HK-2 (cell line): Measurements from ENCODE around the gene WDR43.

Experiments used
- DNase-seq: peaks from one replicate; pipeline ENCODE4 v3.0.0-alpha.2; 2018; ENCODE audit not compliant: unreplicated experiment

Gene WDR43

DNA sequence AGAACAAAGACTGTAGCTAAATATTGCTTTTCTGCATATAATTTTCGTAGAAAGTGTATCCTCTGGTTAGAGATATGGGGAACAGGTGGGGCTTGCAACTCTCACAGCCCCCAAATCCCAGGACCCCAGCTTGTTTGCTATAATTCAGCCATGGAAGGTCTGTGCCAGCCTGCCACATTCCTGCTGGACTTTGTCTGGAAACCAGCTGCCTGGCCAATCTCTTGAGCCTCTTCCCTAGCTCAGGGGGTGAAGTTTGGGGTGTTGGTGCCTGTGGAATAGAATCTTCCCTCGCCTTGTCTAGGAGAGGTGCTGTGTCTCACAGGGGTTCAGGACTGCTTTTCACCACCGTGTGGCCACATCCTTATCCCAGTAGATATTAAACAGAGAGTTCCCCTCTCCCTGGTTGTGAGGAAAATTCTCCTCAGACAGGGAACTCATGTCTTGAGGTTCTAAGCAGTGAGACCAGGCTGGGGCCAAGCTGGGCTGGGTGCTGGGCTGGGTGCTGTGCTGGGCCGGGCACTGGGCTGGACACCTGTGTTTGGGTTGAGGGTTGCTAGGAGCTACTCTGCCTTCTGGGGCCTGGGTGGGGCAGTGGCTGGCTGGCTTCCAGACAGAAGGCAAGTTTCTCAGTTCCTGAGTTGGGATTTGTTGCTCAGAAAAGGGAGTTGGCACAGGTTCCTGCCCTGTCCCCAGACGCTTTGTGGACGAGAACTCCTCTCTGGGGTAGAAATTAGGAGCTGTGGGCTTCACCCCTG is 98.9 kb downstream of the WDR43 start:
- DNase-seq: no peak

GRCh38 chr2:28994074-28994473 is 99.6 kb downstream of the WDR43 start:
- DNase-seq: no peak

GRCh38 chr2:28994679-28995078 is 100.2 kb downstream of the WDR43 start:
- DNase-seq: no peak

GRCh38 chr2:28995765-28996750 is 101.6 kb downstream of the WDR43 start:
- DNase-seq: no peak

DNA sequence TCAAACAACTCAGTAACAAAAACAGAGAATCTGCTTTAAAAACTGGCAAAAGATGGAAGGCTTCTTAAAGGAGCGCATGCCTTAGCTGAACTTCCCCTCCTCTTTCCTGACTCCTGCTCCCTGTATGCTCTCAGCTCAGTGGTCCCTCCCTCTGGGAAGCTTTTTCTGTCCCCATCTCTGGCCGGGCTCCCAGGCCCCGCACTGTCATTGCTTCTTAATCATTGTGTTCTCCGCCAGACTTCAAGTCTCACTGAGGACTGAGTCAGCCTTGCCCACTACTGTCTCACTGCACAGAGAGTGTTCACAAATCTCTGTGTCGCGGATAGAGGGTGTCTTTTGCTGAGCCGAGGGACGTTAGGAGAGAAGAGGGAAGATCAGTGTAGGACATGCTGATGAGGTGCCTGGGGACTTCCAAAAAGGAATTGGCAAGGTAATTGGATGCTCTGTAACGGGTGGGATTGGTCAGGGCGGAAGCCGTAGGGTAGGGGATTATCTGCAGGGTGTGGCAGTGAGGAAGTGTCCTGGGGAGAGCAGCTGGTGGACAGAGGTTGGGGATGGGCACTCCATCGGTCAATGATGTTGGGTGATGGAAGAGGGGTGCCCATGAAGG is 102.9 kb downstream of the WDR43 start:
- DNase-seq: no peak
